Measurements from ENCODE around the gene RANBP3L.

DNA sequence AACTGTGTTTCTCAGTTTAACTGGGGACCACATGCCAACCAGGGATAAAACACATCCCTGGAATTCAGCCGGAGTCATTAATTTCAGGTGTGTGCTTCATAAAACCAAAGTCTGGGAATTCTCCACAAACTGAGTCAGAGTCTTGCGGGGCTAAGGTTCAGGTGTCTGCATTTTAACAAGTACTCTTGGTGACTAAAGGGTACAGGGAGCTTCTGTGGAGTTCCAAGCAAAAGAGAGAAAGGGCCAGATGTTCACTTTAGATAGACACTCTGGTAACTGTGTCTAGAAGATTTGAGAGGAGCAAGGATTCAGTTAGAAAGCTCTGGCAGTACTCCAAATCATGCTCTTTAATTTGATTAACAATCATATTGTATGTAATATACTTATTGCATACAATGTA is 64.0 kb downstream of the RANBP3L start:
- TF ChIP-seq, protein P1, sequence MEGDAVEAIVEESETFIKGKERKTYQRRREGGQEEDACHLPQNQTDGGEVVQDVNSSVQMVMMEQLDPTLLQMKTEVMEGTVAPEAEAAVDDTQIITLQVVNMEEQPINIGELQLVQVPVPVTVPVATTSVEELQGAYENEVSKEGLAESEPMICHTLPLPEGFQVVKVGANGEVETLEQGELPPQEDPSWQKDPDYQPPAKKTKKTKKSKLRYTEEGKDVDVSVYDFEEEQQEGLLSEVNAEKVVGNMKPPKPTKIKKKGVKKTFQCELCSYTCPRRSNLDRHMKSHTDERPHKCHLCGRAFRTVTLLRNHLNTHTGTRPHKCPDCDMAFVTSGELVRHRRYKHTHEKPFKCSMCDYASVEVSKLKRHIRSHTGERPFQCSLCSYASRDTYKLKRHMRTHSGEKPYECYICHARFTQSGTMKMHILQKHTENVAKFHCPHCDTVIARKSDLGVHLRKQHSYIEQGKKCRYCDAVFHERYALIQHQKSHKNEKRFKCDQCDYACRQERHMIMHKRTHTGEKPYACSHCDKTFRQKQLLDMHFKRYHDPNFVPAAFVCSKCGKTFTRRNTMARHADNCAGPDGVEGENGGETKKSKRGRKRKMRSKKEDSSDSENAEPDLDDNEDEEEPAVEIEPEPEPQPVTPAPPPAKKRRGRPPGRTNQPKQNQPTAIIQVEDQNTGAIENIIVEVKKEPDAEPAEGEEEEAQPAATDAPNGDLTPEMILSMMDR (conservative IDR thresholded peaks at IDR 0.05 in 1 of 2, IDR thresholded peaks at IDR 0.05 in 1 of 2; ENCODE audit: extremely low read depth in 1 of 2, insufficient read depth in 1 of 2, low read depth in 1 of 2, low read length in 2 of 2) = no peak
- no peak for TF ChIP-seq EZH2 (IDR thresholded peaks at IDR 0.05; ENCODE audit: borderline replicate concordance, low read length)
